ENCODE results near the gene DMBT1. TPM values are rescaled to one million over a fixed set of nuclear protein-coding genes. Genes with fewer than 3 reads are reported as not detected.
"Not testable (repeated sequence)": the region's sequence is repeated elsewhere in the genome, so short reads cannot be mapped to it uniquely, and the experiment has no call there.

Gene DMBT1
- total RNA-seq, 3 donors from 2014 or later, result 37.2 to 2,543 (median 408) TPM

DNA sequence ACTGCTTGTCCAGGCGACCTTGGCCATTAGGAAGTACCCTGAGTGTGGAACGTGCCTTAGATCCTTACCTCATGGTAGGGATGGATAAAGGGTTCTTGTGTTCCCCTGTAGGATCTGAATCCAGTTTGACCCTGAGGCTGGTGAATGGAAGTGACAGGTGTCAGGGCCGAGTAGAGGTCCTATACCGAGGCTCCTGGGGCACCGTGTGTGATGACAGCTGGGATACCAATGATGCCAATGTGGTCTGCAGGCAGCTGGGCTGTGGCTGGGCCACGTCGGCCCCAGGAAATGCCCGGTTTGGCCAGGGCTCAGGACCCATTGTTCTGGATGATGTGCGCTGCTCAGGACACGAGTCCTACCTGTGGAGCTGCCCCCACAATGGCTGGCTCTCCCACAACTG lies 31.6 kb downstream of the DMBT1 start:
- Histone ChIP-seq H3K4me1 (ENCODE audit: low read depth) (no peaks in the 10 kb centered on the region), H3K4me3 (no peak overlapping the region), H3K9me3 (no peaks in the 10 kb centered on the region), H3K36me3 (ENCODE audit: low read depth) (no peaks in the 10 kb centered on the region)
- intact Hi-C loops (cut with DNase I, micrococcal nuclease), result no loop called here
- DNase-seq, result no peak
- no peak for ATAC-seq
- TF ChIP-seq, protein P1, sequence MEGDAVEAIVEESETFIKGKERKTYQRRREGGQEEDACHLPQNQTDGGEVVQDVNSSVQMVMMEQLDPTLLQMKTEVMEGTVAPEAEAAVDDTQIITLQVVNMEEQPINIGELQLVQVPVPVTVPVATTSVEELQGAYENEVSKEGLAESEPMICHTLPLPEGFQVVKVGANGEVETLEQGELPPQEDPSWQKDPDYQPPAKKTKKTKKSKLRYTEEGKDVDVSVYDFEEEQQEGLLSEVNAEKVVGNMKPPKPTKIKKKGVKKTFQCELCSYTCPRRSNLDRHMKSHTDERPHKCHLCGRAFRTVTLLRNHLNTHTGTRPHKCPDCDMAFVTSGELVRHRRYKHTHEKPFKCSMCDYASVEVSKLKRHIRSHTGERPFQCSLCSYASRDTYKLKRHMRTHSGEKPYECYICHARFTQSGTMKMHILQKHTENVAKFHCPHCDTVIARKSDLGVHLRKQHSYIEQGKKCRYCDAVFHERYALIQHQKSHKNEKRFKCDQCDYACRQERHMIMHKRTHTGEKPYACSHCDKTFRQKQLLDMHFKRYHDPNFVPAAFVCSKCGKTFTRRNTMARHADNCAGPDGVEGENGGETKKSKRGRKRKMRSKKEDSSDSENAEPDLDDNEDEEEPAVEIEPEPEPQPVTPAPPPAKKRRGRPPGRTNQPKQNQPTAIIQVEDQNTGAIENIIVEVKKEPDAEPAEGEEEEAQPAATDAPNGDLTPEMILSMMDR (IDR thresholded peaks at IDR 0.05), result no peak

DNA sequence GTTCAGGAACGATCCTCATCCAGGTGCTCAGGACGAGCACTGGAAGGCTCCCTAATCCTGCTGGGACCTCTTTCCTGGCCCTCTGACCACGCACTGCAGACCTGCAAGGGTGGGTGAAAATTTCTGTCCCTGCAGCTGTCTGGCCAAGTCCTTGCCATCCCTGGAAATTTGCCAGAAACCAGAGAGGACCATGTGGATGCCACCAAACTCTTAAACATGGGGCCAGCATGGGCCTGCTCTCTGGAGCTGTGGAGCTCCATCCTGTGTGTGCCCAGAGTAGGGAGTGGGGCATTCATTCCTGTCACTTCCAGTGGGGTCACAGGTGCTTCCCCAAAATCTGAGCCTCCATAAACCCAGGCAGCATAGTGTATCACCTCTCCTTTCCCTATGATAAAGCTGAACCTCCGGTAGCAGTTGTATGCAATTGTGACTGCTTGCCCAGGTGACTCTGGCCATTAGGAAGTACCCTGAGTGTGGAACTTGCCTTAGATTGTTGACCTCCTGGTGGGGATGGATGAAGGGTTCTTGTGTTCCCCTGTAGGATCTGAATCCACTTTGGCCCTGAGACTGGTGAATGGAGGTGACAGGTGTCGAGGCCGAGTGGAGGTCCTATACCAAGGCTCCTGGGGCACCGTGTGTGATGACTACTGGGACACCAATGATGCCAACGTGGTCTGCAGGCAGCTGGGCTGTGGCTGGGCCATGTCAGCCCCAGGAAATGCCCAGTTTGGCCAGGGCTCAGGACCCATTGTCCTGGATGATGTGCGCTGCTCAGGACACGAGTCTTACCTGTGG lies 57.1 kb downstream of the DMBT1 start:
- Histone ChIP-seq H3K36me3 (ENCODE audit: low read depth) (no peaks in the 10 kb centered on the region), H3K4me1 (ENCODE audit: low read depth) (no peaks in the 10 kb centered on the region), H3K4me3 (no peak overlapping the region), H3K9me3 (no peaks in the 10 kb centered on the region)
- no peak for DNase-seq
- no peak for ATAC-seq
- intact Hi-C loops (cut with DNase I, micrococcal nuclease), result no loop called here
- TF ChIP-seq, protein P1 (IDR thresholded peaks at IDR 0.05), result no peak

DNA sequence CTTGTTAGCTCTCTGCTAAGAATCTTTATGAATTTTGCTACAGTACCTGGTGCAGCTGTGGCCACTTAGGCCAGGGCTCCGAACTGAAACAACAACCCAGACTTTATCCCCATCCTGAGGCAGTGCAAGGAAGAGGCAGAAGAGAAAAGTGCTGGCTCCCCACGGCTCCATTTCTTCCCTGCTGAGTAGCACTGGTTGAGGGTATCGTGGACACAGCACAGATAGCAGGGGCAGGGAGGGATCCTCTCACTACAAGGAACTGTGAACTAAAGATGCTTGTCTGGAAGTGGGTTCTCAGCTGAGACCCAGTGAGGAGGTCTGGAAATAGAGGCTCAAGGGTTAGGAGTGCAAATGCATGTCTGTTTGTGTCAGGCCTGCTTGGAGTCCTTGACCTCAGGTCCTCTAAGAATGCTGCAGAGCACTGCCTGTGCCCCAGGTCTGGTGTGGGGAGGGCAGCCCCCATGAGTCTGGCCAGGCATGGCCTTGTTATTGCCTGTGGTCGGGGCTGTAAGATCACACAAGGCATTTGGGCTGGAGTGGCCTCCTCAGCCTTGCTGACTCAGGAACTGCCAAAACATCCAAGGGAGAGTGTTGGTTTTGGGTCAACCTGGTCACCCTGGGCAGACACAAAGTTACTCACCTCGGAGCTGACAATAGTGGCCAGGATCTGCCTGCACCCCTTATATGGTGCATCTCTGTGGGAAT lies 58.1 kb downstream of the DMBT1 start:
- no peaks in the 10 kb centered on the region for H3K4me1 ChIP-seq (ENCODE audit: low read depth)
- H3K36me3 ChIP-seq (ENCODE audit: low read depth), result no peaks in the 10 kb centered on the region

DNA sequence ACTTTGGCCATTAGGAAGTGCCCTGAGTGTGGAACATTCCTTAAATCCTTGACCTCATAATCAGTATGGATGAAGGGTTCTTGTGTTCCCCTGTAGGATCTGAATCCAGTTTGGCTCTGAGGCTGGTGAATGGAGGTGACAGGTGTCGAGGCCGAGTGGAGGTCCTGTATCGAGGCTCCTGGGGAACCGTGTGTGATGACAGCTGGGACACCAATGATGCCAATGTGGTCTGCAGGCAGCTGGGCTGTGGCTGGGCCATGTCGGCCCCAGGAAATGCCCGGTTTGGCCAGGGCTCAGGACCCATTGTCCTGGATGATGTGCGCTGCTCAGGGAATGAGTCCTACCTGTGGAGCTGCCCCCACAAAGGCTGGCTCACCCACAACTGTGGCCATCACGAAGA lies 60.4 kb downstream of the DMBT1 start:
- H3K9me3 ChIP-seq; H3K4me3 ChIP-seq; DNase-seq; intact Hi-C loops (cut with DNase I, micrococcal nuclease); H3K36me3 ChIP-seq (ENCODE audit: low read depth); H3K4me1 ChIP-seq (ENCODE audit: low read depth); ATAC-seq: not testable (repeated sequence)

More for the DNA sequence above, 58.1 kb downstream of the DMBT1 start:
- intact Hi-C loops (cut with DNase I, micrococcal nuclease), result no loop called here
- TF ChIP-seq, protein P1 (IDR thresholded peaks at IDR 0.05), result no peak
- no peak for ATAC-seq
- H3K4me3 ChIP-seq, result no peak overlapping the region
- H3K9me3 ChIP-seq, result no peaks in the 10 kb centered on the region
- no peak for DNase-seq

DNA sequence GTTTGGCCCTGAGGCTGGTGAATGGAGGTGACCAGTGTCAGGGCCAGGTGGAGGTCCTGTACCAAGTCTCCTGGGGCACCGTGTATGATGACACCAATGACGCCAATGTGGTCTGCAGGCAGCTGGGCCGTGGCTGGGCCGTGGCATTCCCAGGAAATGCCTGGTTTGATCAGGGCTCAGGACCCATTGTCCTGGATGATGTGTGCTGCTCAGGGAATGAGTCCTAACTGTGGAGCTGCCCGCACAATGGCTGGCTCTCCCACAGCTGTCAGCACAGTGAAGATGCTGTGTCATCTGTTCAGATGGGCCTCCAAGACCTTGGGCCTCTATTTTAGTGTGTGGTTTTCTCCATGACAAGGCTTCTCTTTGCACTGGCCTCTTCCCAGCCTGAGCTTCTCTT lies 64.0 kb downstream of the DMBT1 start:
- no peaks in the 10 kb centered on the region for H3K36me3 ChIP-seq (ENCODE audit: low read depth)
- no peak for DNase-seq
- no peaks in the 10 kb centered on the region for H3K9me3 ChIP-seq
- TF ChIP-seq, protein P1 (IDR thresholded peaks at IDR 0.05), result no peak
- H3K4me3 ChIP-seq, result no peak overlapping the region
- ATAC-seq, result no peak
- H3K4me1 ChIP-seq (ENCODE audit: low read depth), result no peaks in the 10 kb centered on the region
- intact Hi-C loops (cut with DNase I, micrococcal nuclease), result no loop called here

DNA sequence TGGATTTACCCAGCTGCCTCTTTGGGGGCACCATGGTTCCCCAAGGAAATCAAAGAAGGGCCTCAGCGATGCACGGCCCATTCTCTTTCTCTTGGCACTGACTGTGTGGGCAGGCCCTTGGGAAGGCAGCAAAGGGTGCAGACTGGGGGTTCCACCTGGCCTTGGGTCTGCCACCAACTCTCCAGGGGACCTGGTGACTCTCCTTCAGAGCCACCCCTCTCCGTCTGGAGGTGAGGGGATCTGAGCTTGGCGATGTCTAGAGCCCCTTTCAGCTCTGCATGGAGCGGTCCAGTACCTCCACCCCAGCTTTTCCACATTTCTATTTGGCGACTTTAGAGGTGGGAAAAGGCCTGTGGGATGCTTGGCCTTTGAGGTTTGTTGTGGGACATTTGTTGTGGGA lies 70.0 kb downstream of the DMBT1 start:
- no peak for ATAC-seq
- DNase-seq, result no peak
- H3K4me1 ChIP-seq (ENCODE audit: low read depth), result no peaks in the 10 kb centered on the region
- H3K4me3 ChIP-seq, result no peak overlapping the region
- intact Hi-C loops (cut with DNase I, micrococcal nuclease), result no loop called here
- H3K9me3 ChIP-seq, result no peaks in the 10 kb centered on the region
- H3K36me3 ChIP-seq (ENCODE audit: low read depth), result no peaks in the 10 kb centered on the region
- TF ChIP-seq, protein P1 (IDR thresholded peaks at IDR 0.05), result no peak
